IPS-11a (cell line): ENCODE data around the gene LGALS9B.
"Not testable (repeated sequence)": the region's sequence is repeated elsewhere in the genome, so short reads cannot be mapped to it uniquely, and the experiment has no call there.

Experiments used
- H3K4me3 ChIP-seq: one replicate; pipeline ENCODE4 v1.5.1; 2013; ENCODE audit warnings: low read depth, low read length, control low read depth

The LGALS9B gene

GRCh38 chr17:20466999-20467398, 340 bp downstream of the LGALS9B start:
- H3K4me3 ChIP-seq: not testable (repeated sequence)

- H3K4me3 ChIP-seq: not testable (repeated sequence)
These were observed 786 bp downstream of the LGALS9B start for GRCh38 chr17:20466553-20466952.

GRCh38 chr17:20465535-20465934, 1.8 kb downstream of the LGALS9B start:
- H3K4me3 ChIP-seq: not testable (repeated sequence)

- H3K4me3 ChIP-seq: not testable (repeated sequence)
These were observed 2.4 kb downstream of the LGALS9B start for GRCh38 chr17:20464854-20465414.

GRCh38 chr17:20462158-20462557, 5.2 kb downstream of the LGALS9B start:
- H3K4me3 ChIP-seq: not testable (repeated sequence)

- H3K4me3 ChIP-seq: not testable (repeated sequence)
These were observed 9.4 kb downstream of the LGALS9B start for GRCh38 chr17:20457848-20458381.

GRCh38 chr17:20455106-20455505, 12.2 kb downstream of the LGALS9B start:
- not testable (repeated sequence) for H3K4me3 ChIP-seq

GRCh38 chr17:20453820-20454434, 13.4 kb downstream of the LGALS9B start:
- H3K4me3 ChIP-seq: not testable (repeated sequence)

- H3K4me3 ChIP-seq: not testable (repeated sequence)
These were observed 16.5 kb downstream of the LGALS9B start for GRCh38 chr17:20450852-20451251.

- not testable (repeated sequence) for H3K4me3 ChIP-seq
These were observed 19.6 kb downstream of the LGALS9B start for GRCh38 chr17:20447534-20448321.

GRCh38 chr17:20446895-20447294, 20.4 kb downstream of the LGALS9B start:
- not testable (repeated sequence) for H3K4me3 ChIP-seq

- H3K4me3 ChIP-seq: not testable (repeated sequence)
These were observed 22.6 kb downstream of the LGALS9B start for GRCh38 chr17:20444581-20445236.

GRCh38 chr17:20444173-20444572, 23.2 kb downstream of the LGALS9B start:
- not testable (repeated sequence) for H3K4me3 ChIP-seq

GRCh38 chr17:20443632-20444031, 23.7 kb downstream of the LGALS9B start:
- H3K4me3 ChIP-seq: not testable (repeated sequence)

GRCh38 chr17:20440665-20441064, 26.7 kb downstream of the LGALS9B start:
- not testable (repeated sequence) for H3K4me3 ChIP-seq

GRCh38 chr17:20435166-20435565, 32.2 kb downstream of the LGALS9B start:
- not testable (repeated sequence) for H3K4me3 ChIP-seq

GRCh38 chr17:20433382-20433781, 34.0 kb downstream of the LGALS9B start:
- not testable (repeated sequence) for H3K4me3 ChIP-seq

GRCh38 chr17:20427264-20427663, 40.1 kb downstream of the LGALS9B start:
- not testable (repeated sequence) for H3K4me3 ChIP-seq

- H3K4me3 ChIP-seq: not testable (repeated sequence)
These were observed 44.5 kb downstream of the LGALS9B start for GRCh38 chr17:20422826-20423225.

GRCh38 chr17:20418838-20419237, 48.5 kb downstream of the LGALS9B start:
- H3K4me3 ChIP-seq: not testable (repeated sequence)

- not testable (repeated sequence) for H3K4me3 ChIP-seq
These were observed 49.8 kb downstream of the LGALS9B start for GRCh38 chr17:20417492-20418080.
